GM23338 (cell line): ENCODE results near the gene OR10P1.

Experiments used
- CREB1 ChIP-seq: fragments of 250-450 bp; sonication (Bioruptor Pico); IDR thresholded peaks from 2 replicates; pipeline ENCODE4 v1.5.0; 2020; ENCODE audit warnings: low read depth, mild to moderate bottlenecking, moderate library complexity
- CTCF ChIP-seq, 2 experiments: fragments of 200-600 bp in 1 of 2; sonication (generic) in 1 of 2; conservative IDR thresholded peaks; 2 replicates each; pipeline versions ENCODE4 v1.5.1 to v1.6.1; 2016 to 2017; ENCODE audit warnings: antibody characterized with exemption in 2 of 2, low read depth in 2 of 2, mild to moderate bottlenecking in 2 of 2, moderate library complexity in 1 of 2
- ETS1 ChIP-seq: IDR thresholded peaks from 2 replicates; pipeline ENCODE4 v1.6.1; 2016; ENCODE audit warnings: antibody characterized with exemption
- EZH2 ChIP-seq: fragments of 200-600 bp; sonication (generic); IDR thresholded peaks from one replicate; pipeline ENCODE4 v1.8.0; 2017; ENCODE audit warnings: antibody characterized with exemption, mild to moderate bottlenecking, low read depth; ENCODE audit not compliant: unreplicated experiment
- EZH2phosphoT487 ChIP-seq: fragments of 200-600 bp; sonication (generic); IDR thresholded peaks from one replicate; pipeline ENCODE4 v1.8.1; 2018; ENCODE audit warnings: antibody characterized with exemption; ENCODE audit not compliant: unreplicated experiment
- JUNB ChIP-seq: IDR thresholded peaks from one replicate; pipeline ENCODE4 v1.6.1; 2016; ENCODE audit warnings: antibody characterized with exemption; ENCODE audit not compliant: unreplicated experiment
- NANOG ChIP-seq: IDR thresholded peaks from 2 replicates; pipeline ENCODE4 v1.6.1; 2016; ENCODE audit warnings: antibody characterized with exemption, borderline replicate concordance
- POLR2AphosphoS5 ChIP-seq: IDR thresholded peaks from 2 replicates; pipeline ENCODE4 v1.6.1; 2016; ENCODE audit warnings: antibody characterized with exemption, low read depth
- REST ChIP-seq: IDR thresholded peaks from one replicate; pipeline ENCODE4 v1.6.1; 2018; ENCODE audit warnings: antibody characterized with exemption; ENCODE audit not compliant: unreplicated experiment
- ZNF331 ChIP-seq: fragments of 250-450 bp; sonication (Bioruptor Pico); IDR thresholded peaks from 2 replicates; pipeline ENCODE4 v1.5.0; 2020; ENCODE audit warnings: low read depth, mild to moderate bottlenecking, moderate library complexity

GRCh38 chr12:55641595-55641994 lies 4.9 kb downstream of the OR10P1 start:
- TF ChIP-seq CTCF (conservative IDR thresholded peaks at IDR 0.05; ENCODE audit: low read depth in 2 of 2) = no peak
- TF ChIP-seq ZNF331 (CRISPR knock-in tag) = no peak
- no peak for TF ChIP-seq EZH2
- TF ChIP-seq EZH2phosphoT487 = no peak
- TF ChIP-seq POLR2AphosphoS5 = no peak
- no peak for TF ChIP-seq JUNB
- TF ChIP-seq ETS1 = no peak
- TF ChIP-seq NANOG = no peak
- TF ChIP-seq REST = no peak
- no peak for TF ChIP-seq CREB1
